ENCODE results near the gene TTC17.
"Not testable (repeated sequence)": the region's sequence is repeated elsewhere in the genome, so short reads cannot be mapped to it uniquely, and the experiment has no call there.

The TTC17 gene

GRCh38 chr11:43358801-43359421 lies at the start of gene TTC17:
Gene TTC17 (plus strand): TSS chr11:43358920. CDS start chr11:43358955, 35 bp downstream.
- DNase-seq, result peak; percentile 95 to 97 (median 97)

DNA sequence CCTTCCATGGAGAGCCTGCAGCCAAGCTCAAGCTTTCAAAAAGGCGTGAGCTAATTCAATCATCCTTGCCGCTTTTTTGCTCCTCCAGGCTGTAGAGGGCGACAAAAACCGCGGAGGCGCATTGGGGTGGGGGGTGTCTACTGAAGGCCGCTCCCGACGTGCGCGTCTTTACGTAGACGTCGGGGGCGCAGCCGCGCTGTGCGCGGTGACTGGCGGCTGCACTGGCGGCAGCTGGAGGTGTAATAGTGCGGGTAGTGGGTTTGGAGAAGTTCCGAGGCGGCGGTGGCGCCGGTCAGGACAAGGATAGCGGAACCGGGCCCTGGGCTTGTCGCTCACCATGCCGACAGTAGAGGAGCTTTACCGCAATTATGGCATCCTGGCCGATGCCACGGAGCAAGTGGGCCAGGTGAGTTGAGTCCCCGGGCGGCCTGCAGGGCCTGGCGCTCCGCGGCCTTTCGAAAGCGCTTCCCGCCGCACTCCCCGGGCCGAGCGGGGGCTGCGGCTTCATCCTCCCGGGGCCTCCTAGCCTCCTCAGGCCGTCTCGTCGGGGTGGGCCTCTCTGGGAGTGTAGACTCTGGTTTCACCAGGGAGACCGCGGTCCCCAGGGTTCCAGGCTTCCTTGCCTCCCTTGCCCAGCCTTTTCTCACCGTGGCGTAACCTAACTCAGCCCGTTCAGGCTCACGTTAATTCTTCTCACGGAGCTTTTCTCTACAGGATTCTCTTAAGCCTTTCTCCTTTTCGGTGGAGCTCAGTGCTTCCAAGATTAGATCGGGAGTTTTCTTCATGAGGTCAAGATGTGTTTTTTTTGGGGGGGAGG lies 46.7 kb upstream of the TTC17 start, which contains the start of gene API5:
TSS of gene API5 (plus strand) at position 206 of the 817 bp plus-strand sequence. CDS start at position 338, 132 bp downstream.
- DNase-seq, result peak; percentile 94 to 97 (median 96)

GRCh38 chr11:43315966-43316365 lies 42.8 kb upstream of the TTC17 start:
- DNase-seq, result peak; percentile 2 to 33 (median 21)

DNA sequence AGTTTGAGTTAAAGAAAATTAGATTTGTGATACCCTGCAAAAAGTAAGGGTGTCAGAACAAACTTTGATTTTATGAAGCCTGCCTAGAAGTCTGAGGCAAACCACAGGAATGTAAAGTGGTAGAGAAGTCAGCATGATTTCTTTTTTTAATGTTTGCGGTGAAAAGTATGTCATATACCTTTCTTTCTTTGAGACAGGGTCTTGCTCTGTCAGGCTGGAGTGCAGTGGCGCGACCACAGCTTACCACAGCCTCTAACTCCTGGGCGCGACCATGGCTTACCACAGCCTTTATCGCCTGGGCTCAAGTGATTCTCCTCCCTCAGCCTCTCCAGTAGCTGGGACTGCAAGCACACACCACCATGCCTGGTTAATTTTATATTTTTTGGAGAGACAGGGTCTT lies 42.3 kb upstream of the TTC17 start:
- no peak for DNase-seq

DNA sequence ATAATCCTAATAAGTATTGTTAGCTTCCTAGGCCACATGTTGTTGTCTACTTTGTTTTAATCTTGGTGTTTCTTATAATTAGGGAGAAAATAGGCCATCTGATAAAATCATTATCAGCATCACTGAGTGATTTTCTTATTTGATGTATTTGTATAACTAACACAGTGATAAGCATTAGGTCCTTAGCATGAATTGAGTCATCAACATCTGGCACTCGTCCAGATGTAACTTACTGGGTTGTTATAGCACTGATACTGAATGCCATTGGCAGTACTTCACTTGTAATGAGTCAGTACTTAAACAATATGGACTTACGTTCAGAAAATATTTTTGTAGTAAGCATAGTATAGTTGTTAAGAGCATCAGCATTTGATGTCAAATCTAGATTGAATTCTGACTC lies 30.7 kb upstream of the TTC17 start:
- no peak for DNase-seq

DNA sequence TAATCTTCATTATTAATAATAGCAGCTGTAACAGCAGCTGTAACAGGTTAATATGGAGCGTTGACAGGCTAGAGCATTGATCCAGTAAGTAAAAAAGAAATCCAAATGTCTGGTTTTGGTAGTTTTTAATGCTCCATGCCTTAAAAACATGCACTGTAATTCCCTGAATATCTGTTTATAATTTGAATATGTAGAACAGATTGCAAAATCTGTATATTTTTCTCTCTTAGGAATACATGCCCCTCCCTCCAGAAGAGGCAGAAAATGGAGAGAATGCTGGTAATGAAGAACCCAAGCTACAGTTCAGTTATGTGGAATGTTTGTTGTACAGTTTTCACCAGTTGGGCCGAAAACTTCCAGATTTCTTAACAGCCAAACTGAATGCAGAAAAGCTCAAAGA lies 30.2 kb upstream of the TTC17 start:
- DNase-seq, result no peak

DNA sequence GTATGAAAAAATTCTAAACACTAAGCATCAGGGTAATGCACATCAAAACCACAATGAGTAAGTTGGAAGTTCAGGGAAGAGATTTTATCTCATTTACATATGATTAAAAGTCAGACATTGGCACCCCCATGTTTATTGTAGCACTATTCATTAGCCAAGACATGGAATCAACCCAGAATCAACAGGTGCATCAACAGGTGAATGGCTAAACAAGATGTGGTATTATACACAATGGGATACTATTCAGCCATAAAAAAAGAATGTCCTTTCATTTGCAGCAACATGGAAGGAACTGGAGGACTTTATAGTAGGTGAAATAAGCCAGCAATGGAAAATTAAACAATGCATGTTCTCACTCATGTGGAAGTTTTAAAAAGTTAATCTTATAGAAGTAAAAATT lies 17.6 kb upstream of the TTC17 start:
- no peak for DNase-seq

GRCh38 chr11:43351426-43351825 lies 7.3 kb upstream of the TTC17 start:
- not testable (repeated sequence) for DNase-seq

DNA sequence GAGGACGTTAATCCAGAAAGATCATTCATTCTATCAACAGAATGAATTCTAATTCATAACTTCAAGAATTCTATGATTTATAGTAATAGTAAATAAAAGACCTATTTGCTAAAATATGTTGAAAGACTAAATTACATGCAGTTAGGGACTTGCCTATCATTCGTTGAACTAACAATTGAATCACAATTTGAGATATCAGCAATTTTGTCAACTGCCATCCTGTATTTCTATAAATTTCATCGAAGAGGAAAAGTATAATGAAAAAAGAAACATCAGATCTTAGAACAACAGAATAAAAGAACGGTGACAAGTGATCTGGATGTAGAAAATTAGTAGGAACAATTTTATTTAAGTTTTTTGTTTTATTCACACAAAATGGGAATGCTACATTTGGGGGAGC lies 4.4 kb upstream of the TTC17 start:
- DNase-seq, result no peak

DNA sequence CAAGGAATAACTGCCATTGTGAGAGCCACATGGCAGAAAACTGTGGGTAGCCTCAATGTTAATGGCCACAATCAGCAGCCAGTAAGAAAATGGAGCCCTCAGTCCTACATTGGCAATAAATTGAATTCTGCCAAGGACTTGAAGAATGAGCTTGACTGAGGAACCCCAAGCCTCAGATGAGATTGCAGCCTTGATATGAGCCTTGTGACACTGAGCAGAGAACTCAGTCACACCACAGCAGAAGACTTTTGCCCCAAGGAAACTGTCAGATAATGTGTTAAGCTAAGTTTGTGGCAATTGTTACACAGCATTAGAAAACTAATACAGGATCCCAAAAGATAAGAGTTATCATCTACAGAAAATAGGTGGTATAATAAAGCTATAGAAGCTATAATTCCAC lies 2.4 kb upstream of the TTC17 start:
- DNase-seq, result no peak

GRCh38 chr11:43358279-43358800 lies 380 bp upstream of the TTC17 start:
- DNase-seq, result peak in 2 of 3 donors; percentile 20 to 22

- no peak for DNase-seq
Observed at GRCh38 chr11:43359422-43359818, 700 bp downstream of the TTC17 start.

- peak; percentile 64 to 75 (median 69) for DNase-seq
Observed at GRCh38 chr11:43360361-43361032, 1.8 kb downstream of the TTC17 start.

DNA sequence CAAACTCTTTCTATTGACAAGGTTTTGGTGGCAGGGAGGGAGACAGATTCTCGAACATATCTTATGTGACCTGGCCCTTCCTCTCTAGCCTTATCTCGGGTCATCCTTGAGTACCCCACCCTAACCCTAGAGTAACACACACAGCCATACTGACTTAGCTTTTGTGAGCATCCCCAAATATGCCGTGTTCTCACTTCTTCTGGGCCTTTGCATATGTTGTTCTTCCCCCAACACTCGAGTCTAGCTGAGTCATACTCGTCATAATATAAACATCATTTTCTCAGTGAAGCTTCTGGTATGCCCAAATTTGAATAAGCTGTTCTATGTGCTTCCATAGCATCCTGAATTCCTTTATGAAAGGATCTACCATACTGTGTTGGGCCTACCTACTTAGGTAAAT lies 8.0 kb downstream of the TTC17 start:
- DNase-seq, result no peak

GRCh38 chr11:43367382-43368178 lies 8.9 kb downstream of the TTC17 start:
- peak in 2 of 3 donors; percentile 8 to 35 for DNase-seq

GRCh38 chr11:43376065-43376464 lies 17.3 kb downstream of the TTC17 start:
- DNase-seq, result no peak

DNA sequence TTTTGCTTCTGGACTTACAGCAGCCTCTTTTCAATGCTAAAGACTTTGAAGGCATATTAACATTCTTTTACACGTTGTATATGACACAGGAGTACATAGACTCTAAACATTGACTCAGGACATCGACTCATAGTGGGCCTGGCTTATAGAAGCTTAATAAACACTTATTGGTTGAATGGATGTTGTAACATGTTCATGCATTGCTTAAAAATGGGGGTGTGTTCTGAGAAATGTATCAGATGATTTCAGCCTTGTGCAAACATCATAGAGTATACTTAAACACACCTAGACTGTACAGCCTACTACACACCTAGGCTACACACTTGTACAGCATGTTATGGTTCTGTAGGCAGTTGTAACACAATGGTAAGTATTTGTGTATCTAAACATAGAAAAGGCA lies 17.9 kb downstream of the TTC17 start:
- peak; percentile 19 to 49 (median 41) for DNase-seq

DNA sequence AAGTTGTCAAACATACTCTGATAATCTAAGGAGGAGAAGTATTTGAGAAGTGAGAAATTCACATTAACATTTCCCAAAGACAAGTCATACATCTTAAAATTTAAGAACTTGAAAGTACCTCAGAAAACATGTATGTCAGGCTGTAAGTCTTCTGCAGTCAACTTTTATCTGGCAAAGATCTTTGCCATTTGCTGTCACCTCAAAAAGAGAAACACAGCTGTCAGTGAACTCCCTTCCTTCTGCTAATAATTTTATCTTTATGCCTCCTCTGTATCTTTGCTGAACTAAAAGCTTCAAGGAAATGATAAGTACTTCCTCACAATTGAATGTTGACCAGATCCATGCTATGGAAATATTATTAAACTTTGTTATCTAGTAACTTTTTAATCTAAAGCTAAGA lies 18.7 kb downstream of the TTC17 start:
- DNase-seq, result no peak

DNA sequence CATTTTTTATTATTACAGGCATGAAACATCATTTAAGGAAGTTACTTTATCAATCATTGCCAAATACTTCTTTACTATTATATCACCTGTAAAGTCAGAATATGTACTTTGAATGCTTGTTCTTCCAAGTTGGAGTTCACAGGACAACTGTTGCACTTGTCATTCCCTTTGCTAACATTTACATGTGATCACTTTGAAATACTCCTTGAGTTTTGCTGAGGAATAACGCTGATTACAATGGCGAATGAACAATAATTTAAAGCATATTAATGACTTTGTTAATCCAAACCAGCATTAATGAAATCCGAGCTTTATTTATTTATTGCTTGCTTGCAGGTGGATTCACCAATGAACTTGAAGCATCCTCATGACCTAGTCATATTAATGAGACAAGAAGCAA lies 20.2 kb downstream of the TTC17 start:
- no peak for DNase-seq

DNA sequence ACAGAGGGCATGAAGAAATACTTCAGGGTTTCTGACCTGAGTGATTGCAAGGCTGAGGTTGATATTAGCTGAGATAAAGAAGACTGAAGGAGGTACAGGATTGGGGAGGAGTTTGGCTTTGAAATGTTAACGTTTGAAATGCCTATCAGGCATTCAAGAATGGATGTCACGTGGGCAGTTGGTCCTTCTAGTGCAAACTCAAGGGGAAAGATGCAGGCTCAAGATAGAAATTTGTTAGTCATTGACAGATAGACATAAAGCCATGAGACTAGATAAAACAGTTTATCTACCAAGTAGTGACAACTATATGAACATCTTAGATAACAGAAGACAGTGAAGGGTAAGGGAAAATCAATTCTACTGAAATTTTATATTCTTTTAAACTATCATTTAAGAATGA lies 23.1 kb downstream of the TTC17 start:
- no peak for DNase-seq

DNA sequence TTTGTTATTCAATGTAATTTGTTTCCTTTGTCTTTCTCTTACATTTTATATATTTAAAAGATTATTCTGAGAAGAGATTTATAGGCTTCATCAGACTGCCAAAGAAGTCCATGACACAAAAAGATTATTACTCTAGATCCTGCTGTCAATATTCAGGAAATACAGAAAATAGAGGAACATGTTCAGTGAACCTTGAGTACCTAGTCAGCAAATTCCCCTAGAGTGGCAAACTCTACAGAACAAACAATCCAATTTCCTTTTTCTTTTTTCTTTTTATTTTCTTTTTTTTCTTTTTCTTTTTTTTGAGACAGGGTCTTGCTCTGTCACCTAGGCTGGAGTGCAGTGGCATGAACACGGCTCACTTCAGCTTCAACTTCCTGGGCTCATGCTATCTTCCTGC lies 23.9 kb downstream of the TTC17 start:
- DNase-seq, result peak in 2 of 3 donors; percentile 20 to 37

- DNase-seq, result no peak
Observed at GRCh38 chr11:43384393-43384792, 25.7 kb downstream of the TTC17 start.

DNA sequence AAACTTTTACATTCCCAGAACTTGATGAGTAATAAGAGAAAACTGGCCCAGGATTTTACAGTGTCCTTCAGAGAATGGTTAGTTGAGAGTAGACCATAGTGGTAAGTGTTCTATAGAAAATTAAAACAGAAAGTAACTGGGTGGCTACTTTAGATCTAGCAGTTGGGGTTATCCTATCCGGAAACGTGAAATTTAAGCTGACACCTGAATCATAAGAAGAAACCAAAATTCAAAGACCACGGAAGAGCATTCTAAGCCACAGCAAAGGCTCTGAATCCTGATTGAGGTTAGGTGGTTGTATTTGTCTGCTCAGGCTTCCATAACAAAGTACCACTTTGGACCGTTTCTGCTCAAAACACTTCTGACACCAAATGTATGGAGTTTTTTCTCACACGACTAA lies 34.0 kb downstream of the TTC17 start:
- no peak for DNase-seq
